Body of pancreas (tissue), 4 donors: ENCODE measurements around the gene OTUD4. TPM values are rescaled to one million over a fixed set of nuclear protein-coding genes. Genes with fewer than 3 reads are reported as not detected.

Source experiments
- ATAC-seq: fragments of 150-250 bp; one replicate; pipeline ENCODE4 v1.9.1; 2016
- DNase-seq, 4 donors: peaks; one replicate each; pipeline ENCODE4 v3.0.0-alpha.2; 2019
- H3K27ac ChIP-seq, 4 donors: fragments of 200-600 bp; sonication (generic); 1 replicate in 3 of 4; 2 replicates in 1 of 4; pipeline versions ENCODE4 v1.5.1 to v1.6.1; 2016 to 2019; ENCODE audit warnings: mild to moderate bottlenecking in 1 of 4, mixed read lengths in 1 of 4, moderate library complexity in 1 of 4
- H3K27me3 ChIP-seq, 2 donors: fragments of 200-600 bp; sonication (generic); one replicate each; pipeline ENCODE4 v1.6.0; 2016; ENCODE audit warnings: mild to moderate bottlenecking in 1 of 2
- H3K36me3 ChIP-seq, 2 donors: fragments of 200-600 bp; sonication (generic); replicated peaks in 1 of 2; 2 replicates each; pipeline ENCODE4 v1.5.1; 2016; ENCODE audit warnings: low read depth in 2 of 2; ENCODE audit not compliant: insufficient read depth in 1 of 2
- H3K4me1 ChIP-seq: fragments of 200-600 bp; sonication (generic); one replicate; pipeline ENCODE4 v1.6.0; 2016
- H3K4me3 ChIP-seq, 2 donors: fragments of 200-600 bp; sonication (generic); 1 replicate in 1 of 2; 2 replicates in 1 of 2; pipeline ENCODE4 v1.5.1; 2016 to 2019
- H3K9me3 ChIP-seq, 3 donors: fragments of 200-600 bp; sonication (generic); 1 replicate in 2 of 3; 2 replicates in 1 of 3; pipeline ENCODE4 v1.5.1; 2016
- POLR2A ChIP-seq, 3 donors: fragments of 450-650 bp; IDR thresholded peaks; one replicate each; pipeline ENCODE4 v1.6.1; 2016; ENCODE audit warnings: antibody characterized with exemption in 3 of 3, mild to moderate bottlenecking in 2 of 3
- WGBS, 2 donors: methylation state at CpG; one replicate each; pipeline ENCODE4 v1.1.5; 2017; 5-methylcytosine and 5-hydroxymethylcytosine counted together
- intact Hi-C: fragments of 100-400 bp; cut with DNase I; formaldehyde crosslinking; loops from one replicate; pipeline ENCODE4 v1.15.1; 2023
- total RNA-seq, 2 donors: library from RNA; depleted of rRNA; stranded (reverse); fragments of >200 nt; gene quantifications; one replicate each; pipeline ENCODE4 v1.1.0, GENCODE V29; 2016
- TF ChIP-seq, protein P1 (sequence below), 7 experiments: fragments of 450-650 bp in 4 of 7; fragments of 200-600 bp in 3 of 7; sonication (generic) in 3 of 7; IDR thresholded peaks; one replicate each; pipeline ENCODE4 v1.5.1; 2016 to 2019; ENCODE audit warnings: antibody characterized with exemption in 7 of 7

Gene OTUD4
- total RNA-seq, 2 donors from 2014 or later = 13.0 to 37.9 TPM

DNA sequence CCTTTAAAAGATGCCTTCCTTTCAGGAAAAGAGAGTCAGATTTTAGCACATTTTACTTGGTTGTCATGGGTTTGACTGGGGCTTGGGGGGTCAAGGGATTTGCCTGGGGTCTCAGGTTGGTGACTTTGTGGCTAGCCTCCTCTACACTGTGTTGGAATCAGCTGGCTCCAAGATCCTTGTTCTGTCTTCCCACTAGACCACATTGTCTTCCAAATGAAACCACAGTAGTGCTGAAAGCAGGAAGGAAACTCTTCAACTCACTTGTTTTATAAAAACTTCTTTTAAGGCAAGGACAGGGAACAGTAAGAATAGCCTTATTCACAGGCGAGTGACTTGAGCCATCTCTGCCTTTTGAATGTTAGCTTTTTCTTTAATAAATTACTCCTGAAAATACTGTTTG lies 37.0 kb upstream of the OTUD4 start:
- no peaks in the 10 kb centered on the region for H3K4me1 ChIP-seq
- WGBS, 2 donors = 79 to 81% methylated on average over 1 of the region's 1 CpG
- intact Hi-C loops = no loop called here
- no peaks in the 10 kb centered on the region for H3K27me3 ChIP-seq
- no peak for TF ChIP-seq POLR2A (IDR thresholded peaks at IDR 0.05)
- TF ChIP-seq, protein P1, sequence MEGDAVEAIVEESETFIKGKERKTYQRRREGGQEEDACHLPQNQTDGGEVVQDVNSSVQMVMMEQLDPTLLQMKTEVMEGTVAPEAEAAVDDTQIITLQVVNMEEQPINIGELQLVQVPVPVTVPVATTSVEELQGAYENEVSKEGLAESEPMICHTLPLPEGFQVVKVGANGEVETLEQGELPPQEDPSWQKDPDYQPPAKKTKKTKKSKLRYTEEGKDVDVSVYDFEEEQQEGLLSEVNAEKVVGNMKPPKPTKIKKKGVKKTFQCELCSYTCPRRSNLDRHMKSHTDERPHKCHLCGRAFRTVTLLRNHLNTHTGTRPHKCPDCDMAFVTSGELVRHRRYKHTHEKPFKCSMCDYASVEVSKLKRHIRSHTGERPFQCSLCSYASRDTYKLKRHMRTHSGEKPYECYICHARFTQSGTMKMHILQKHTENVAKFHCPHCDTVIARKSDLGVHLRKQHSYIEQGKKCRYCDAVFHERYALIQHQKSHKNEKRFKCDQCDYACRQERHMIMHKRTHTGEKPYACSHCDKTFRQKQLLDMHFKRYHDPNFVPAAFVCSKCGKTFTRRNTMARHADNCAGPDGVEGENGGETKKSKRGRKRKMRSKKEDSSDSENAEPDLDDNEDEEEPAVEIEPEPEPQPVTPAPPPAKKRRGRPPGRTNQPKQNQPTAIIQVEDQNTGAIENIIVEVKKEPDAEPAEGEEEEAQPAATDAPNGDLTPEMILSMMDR (IDR thresholded peaks at IDR 0.05) = no peak
- H3K36me3 ChIP-seq = no peaks in the 10 kb centered on the region
- DNase-seq (no peak), ATAC-seq (no peak)
- H3K4me3 ChIP-seq = no peak overlapping the region
- H3K9me3 ChIP-seq = no peaks in the 10 kb centered on the region
- H3K27ac ChIP-seq = no peak overlapping the region

DNA sequence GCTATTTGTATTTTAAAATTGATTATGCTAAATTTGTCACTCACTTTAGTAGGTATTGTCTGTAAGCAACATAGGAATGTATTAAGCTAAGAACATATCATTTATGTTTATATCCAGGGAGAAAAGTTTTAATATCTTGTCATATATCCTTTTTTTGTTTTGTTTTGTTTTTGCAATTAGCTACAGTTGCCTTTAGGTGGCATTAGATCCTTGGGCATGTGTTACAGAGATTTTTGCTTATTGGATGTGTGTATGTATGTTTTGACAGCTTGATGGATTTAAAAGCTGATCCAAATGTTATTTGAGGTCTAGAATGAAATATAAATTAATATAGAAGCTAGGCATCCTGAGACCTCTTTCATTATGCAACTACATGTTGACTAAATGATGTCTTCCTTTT lies 36.1 kb upstream of the OTUD4 start:
- Histone ChIP-seq H3K36me3 (no peaks in the 10 kb centered on the region), H3K4me1 (no peaks in the 10 kb centered on the region), H3K9me3 (no peaks in the 10 kb centered on the region), H3K27ac (no peak overlapping the region), H3K4me3 (no peak overlapping the region), H3K27me3 (no peaks in the 10 kb centered on the region)
- TF ChIP-seq, protein P1 (IDR thresholded peaks at IDR 0.05) = peak in 5 of 7 experiments; percentile 12 to 53 (median 44)
- TF ChIP-seq POLR2A (IDR thresholded peaks at IDR 0.05) = no peak
- intact Hi-C loops = no loop called here
- ATAC-seq = no peak
- no peak for DNase-seq

DNA sequence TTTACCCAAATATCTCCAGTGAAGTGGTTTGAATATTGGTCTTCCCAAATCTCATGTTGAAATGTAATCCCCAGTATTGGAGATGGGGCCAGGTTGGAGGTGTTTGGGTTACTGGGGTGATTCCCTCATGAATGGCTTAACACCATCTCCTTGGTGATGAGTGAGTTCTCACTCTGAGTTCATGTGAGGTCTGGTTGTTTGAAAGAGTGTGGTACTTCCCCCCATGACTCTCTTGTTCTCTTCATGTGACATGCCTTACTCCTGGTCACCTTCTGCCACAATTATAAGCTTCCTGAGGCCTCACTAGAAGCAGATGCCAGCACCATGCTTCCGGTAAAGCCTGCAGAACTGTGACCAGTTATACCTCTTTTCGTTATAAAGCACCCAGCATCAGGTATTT lies 32.9 kb upstream of the OTUD4 start:
- intact Hi-C loops = no loop called here
- no peak for ATAC-seq

DNA sequence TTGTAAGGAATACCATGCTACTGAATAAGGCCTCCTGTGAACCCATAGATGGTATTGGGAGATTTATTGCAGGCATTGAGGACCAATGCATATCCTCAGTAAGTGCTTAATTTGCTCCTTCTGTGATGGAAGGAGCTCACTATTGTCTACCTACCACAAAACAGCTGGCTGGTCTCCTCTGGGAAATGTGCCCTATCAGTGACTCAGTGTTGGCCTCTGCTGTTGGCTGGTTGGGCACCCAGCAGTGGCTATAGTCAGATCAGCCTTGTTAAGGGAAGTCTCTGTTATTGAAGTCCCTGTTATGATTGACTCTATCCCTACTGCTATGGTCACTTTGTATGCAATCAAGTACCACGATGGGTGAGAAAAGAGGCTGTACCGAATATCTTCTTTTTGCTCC lies 27.5 kb upstream of the OTUD4 start:
- 88 to 100% methylated on average over 2 of the region's 2 CpGs for WGBS, 2 donors
- intact Hi-C loops = no loop called here
- H3K36me3 ChIP-seq = no peaks in the 10 kb centered on the region
- no peaks in the 10 kb centered on the region for H3K9me3 ChIP-seq
- no peak overlapping the region for H3K27ac ChIP-seq
- ATAC-seq = no peak
- TF ChIP-seq, protein P1 (IDR thresholded peaks at IDR 0.05) = no peak
- no peak for TF ChIP-seq POLR2A (IDR thresholded peaks at IDR 0.05)
- peak in 1 of 4 donors; percentile 27 for DNase-seq
- H3K4me3 ChIP-seq = no peak overlapping the region
- no peaks in the 10 kb centered on the region for H3K27me3 ChIP-seq
- no peaks in the 10 kb centered on the region for H3K4me1 ChIP-seq

More for the DNA sequence above, 32.9 kb upstream of the OTUD4 start:
- no peaks in the 10 kb centered on the region for H3K4me1 ChIP-seq
- no peak overlapping the region for H3K4me3 ChIP-seq
- DNase-seq = no peak
- no peaks in the 10 kb centered on the region for H3K27me3 ChIP-seq
- TF ChIP-seq, protein P1 (IDR thresholded peaks at IDR 0.05) = no peak
- no peak for TF ChIP-seq POLR2A (IDR thresholded peaks at IDR 0.05)
- H3K36me3 ChIP-seq = no peaks in the 10 kb centered on the region
- WGBS, 2 donors = 82 to 84% methylated on average over 2 of the region's 2 CpGs
- H3K27ac ChIP-seq = no peak overlapping the region
- H3K9me3 ChIP-seq = no peaks in the 10 kb centered on the region

DNA sequence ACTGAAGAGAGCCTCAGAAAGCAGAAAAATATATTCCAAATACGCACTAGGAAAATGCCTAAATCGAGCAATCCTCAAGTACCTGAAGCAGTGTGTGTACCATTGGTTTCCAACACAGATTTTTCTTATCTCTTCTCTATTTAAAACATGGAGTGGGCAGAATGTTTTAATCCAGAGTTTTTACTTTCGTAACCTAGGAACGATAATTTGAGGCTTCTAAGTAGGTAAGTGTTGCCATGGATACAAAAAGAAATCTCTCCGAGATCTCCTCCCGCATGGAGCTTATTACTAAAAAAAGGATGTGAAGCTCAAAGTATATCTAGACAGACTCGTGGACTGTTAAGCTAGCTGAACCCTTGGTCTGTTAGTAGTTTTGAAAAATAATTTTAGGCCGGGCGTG lies 23.0 kb upstream of the OTUD4 start:
- DNase-seq (no peak), ATAC-seq (no peak)
- Histone ChIP-seq H3K4me1 (no peaks in the 10 kb centered on the region), H3K27me3 (no peaks in the 10 kb centered on the region), H3K9me3 (no peaks in the 10 kb centered on the region), H3K27ac (no peak overlapping the region), H3K4me3 (no peak overlapping the region), H3K36me3 (no peaks in the 10 kb centered on the region)
- intact Hi-C loops = no loop called here
- TF ChIP-seq, protein P1 (IDR thresholded peaks at IDR 0.05) = no peak
- no peak for TF ChIP-seq POLR2A (IDR thresholded peaks at IDR 0.05)
- WGBS, 2 donors = 74 to 86% methylated on average over 9 of the region's 9 CpGs
